H1 (cell line): ENCODE measurements around the gene SCAMP4. TPM values are rescaled to one million over a fixed set of nuclear protein-coding genes. Genes with fewer than 3 reads are reported as not detected.

Experiments
- CTCF ChIA-PET: fragments of 300-600 bp; sonication (Branson Sonifier 250); formaldehyde crosslinking; loops from one replicate; lab custom pipeline; 2021; ENCODE audit not compliant: partially characterized antibody; lab: Charles Lee
- POLR2A ChIA-PET: fragments of 300-600 bp; sonication (Branson Sonifier 250); formaldehyde crosslinking; loops from one replicate; lab custom pipeline; 2021; ENCODE audit warnings: inconsistent platforms; ENCODE audit not compliant: partially characterized antibody; lab: Charles Lee
- DNase-seq, 2 experiments: peaks; one replicate each; pipeline versions ENCODE4 v3.0.0 to v3.0.0-alpha.2; 2010 to 2022; ENCODE audit warnings: low spot score in 2 of 2, low read depth in 1 of 2, mixed read lengths in 1 of 2
- FAIRE-seq: peaks from 2 replicates; lab custom pipeline; 2011; peaks lifted over from hg19 to GRCh38; lab: Jason Lieb, UNC
- H2AFZ ChIP-seq: 2 replicates; pipeline ENCODE4 v1.8.1; 2012; ENCODE audit warnings: low read length, inconsistent platforms
- H2AK5ac ChIP-seq: 2 replicates; pipeline ENCODE4 v1.6.1; 2013; ENCODE audit warnings: low read depth, low read length
- H2BK120ac ChIP-seq: replicated peaks from 2 replicates; pipeline ENCODE3; 2013; ENCODE audit warnings: low read depth, low read length, inconsistent platforms
- H2BK12ac ChIP-seq: 2 replicates; pipeline ENCODE4 v1.6.1; 2013; ENCODE audit warnings: low read depth, low read length
- H2BK15ac ChIP-seq: 2 replicates; pipeline ENCODE4 v1.6.1; 2013; ENCODE audit warnings: low read length
- H2BK20ac ChIP-seq: 2 replicates; pipeline ENCODE4 v1.6.1; 2013; ENCODE audit warnings: low read length
- H2BK5ac ChIP-seq: 2 replicates; pipeline ENCODE4 v1.6.1; 2013; ENCODE audit warnings: low read depth, low read length
- H3K14ac ChIP-seq: 2 replicates; pipeline ENCODE4 v1.6.1; 2013; ENCODE audit warnings: inconsistent platforms; ENCODE audit not compliant: insufficient read length
- H3K18ac ChIP-seq: 2 replicates; pipeline ENCODE4 v1.6.1; 2013; ENCODE audit warnings: low read length; ENCODE audit errors: extremely low read depth
- H3K23ac ChIP-seq: 2 replicates; pipeline ENCODE4 v1.6.1; 2013; ENCODE audit warnings: inconsistent platforms; ENCODE audit not compliant: insufficient read length
- H3K23me2 ChIP-seq: 2 replicates; pipeline ENCODE4 v1.6.1; 2013; ENCODE audit warnings: low read depth, low read length
- H3K27ac ChIP-seq: 2 replicates; pipeline ENCODE4 v1.6.1; 2011; ENCODE audit warnings: low read depth, low read length, inconsistent platforms
- H3K27me3 ChIP-seq, 4 experiments: replicated peaks in 1 of 4; 1 replicate in 1 of 4; 2 replicates in 3 of 4; pipeline versions ENCODE4 v1.6.1 to v1.8.1; 2011 to 2013; ENCODE audit warnings: low read length in 3 of 4, mild to moderate bottlenecking in 3 of 4, inconsistent platforms in 2 of 4, mixed read lengths in 2 of 4, moderate library complexity in 1 of 4; ENCODE audit not compliant: control insufficient read depth in 3 of 4, insufficient read depth in 3 of 4; ENCODE audit errors: extremely low read depth in 1 of 4
- H3K36me3 ChIP-seq, 4 experiments: 2 replicates each; pipeline versions ENCODE4 v1.6.1 to v1.8.1; 2011 to 2013; ENCODE audit warnings: mild to moderate bottlenecking in 4 of 4, low read length in 3 of 4, moderate library complexity in 2 of 4, control low read depth in 1 of 4, inconsistent platforms in 1 of 4; ENCODE audit not compliant: insufficient read depth in 4 of 4, control insufficient read depth in 2 of 4
- H3K4ac ChIP-seq: replicated peaks from 2 replicates; pipeline ENCODE3; 2013; ENCODE audit warnings: low read length, low read depth, mixed read lengths, inconsistent platforms; ENCODE audit not compliant: insufficient read length
- H3K4me1 ChIP-seq, 4 experiments: replicated peaks in 1 of 4; 1 replicate in 1 of 4; 2 replicates in 3 of 4; pipeline versions ENCODE4 v1.6.1 to v1.8.1; 2011 to 2013; ENCODE audit warnings: low read length in 3 of 4, inconsistent platforms in 2 of 4, mixed read lengths in 1 of 4; ENCODE audit not compliant: insufficient read depth in 4 of 4, control insufficient read depth in 3 of 4
- H3K4me2 ChIP-seq, 2 experiments: 2 replicates each; pipeline versions ENCODE4 v1.6.1 to v1.8.1; 2011 to 2013; ENCODE audit warnings: low read depth in 2 of 2, low read length in 2 of 2, control low read depth in 1 of 2, inconsistent platforms in 1 of 2, mild to moderate bottlenecking in 1 of 2; ENCODE audit not compliant: insufficient read depth in 1 of 2
- H3K4me3 ChIP-seq, 4 experiments: fragments of 200-600, 300-600 bp in 1 of 4; sonication (generic), shearing (Covaris generic), sonication (Bioruptor Twin) in 1 of 4; 2 replicates each; pipeline versions ENCODE4 v1.5.1 to v1.8.1; 2011 to 2016; ENCODE audit warnings: low read length in 4 of 4, low read depth in 3 of 4, control low read depth in 2 of 4, inconsistent platforms in 2 of 4, mild to moderate bottlenecking in 2 of 4, mixed read lengths in 1 of 4, moderate library complexity in 1 of 4; ENCODE audit not compliant: insufficient read depth in 2 of 4; ENCODE audit errors: extremely low read depth in 1 of 4
- H3K56ac ChIP-seq: replicated peaks from 2 replicates; pipeline ENCODE3; 2013; ENCODE audit warnings: low read depth, mild to moderate bottlenecking, mixed read lengths, low read length, inconsistent platforms; ENCODE audit not compliant: insufficient read length
- H3K79me1 ChIP-seq: 2 replicates; pipeline ENCODE4 v1.6.1; 2013; ENCODE audit warnings: low read depth, low read length, control low read depth
- H3K79me2 ChIP-seq, 2 experiments: 2 replicates each; pipeline versions ENCODE4 v1.6.1 to v1.8.1; 2012 to 2013; ENCODE audit warnings: low read length in 2 of 2, mild to moderate bottlenecking in 2 of 2, inconsistent platforms in 1 of 2; ENCODE audit not compliant: insufficient read depth in 2 of 2, control insufficient read depth in 1 of 2
- H3K9ac ChIP-seq, 4 experiments: replicated peaks in 1 of 4; 1 replicate in 1 of 4; 2 replicates in 3 of 4; pipeline versions ENCODE4 v1.6.1 to v1.8.1; 2011 to 2013; ENCODE audit warnings: low read depth in 3 of 4, low read length in 3 of 4, control low read depth in 2 of 4, mild to moderate bottlenecking in 2 of 4, moderate library complexity in 2 of 4, inconsistent platforms in 1 of 4; ENCODE audit errors: extremely low read depth in 1 of 4
- H3K9me3 ChIP-seq, 2 experiments: 2 replicates each; pipeline versions ENCODE4 v1.6.1 to v1.8.1; 2012 to 2013; ENCODE audit warnings: mild to moderate bottlenecking in 2 of 2, moderate library complexity in 2 of 2, control low read depth in 1 of 2, inconsistent platforms in 1 of 2, low read depth in 1 of 2, low read length in 1 of 2, mixed read lengths in 1 of 2; ENCODE audit not compliant: insufficient read depth in 2 of 2
- H4K20me1 ChIP-seq, 2 experiments: replicated peaks in 1 of 2; 2 replicates each; pipeline versions ENCODE3 to v1.8.1; 2011 to 2013; ENCODE audit warnings: inconsistent platforms in 2 of 2, low read length in 2 of 2, mild to moderate bottlenecking in 1 of 2; ENCODE audit not compliant: insufficient read depth in 2 of 2, control insufficient read depth in 1 of 2
- H4K5ac ChIP-seq: 2 replicates; pipeline ENCODE4 v1.6.1; 2013; ENCODE audit warnings: low read length, low read depth, mixed read lengths, inconsistent platforms; ENCODE audit not compliant: insufficient read length
- H4K8ac ChIP-seq: 2 replicates; pipeline ENCODE4 v1.8.0; 2013; ENCODE audit warnings: mild to moderate bottlenecking, moderate library complexity, low read length, inconsistent platforms; ENCODE audit not compliant: insufficient read depth; ENCODE audit errors: extremely low read depth
- H4K91ac ChIP-seq: replicated peaks from 2 replicates; pipeline ENCODE3; 2013; ENCODE audit warnings: low read length, mixed read lengths, inconsistent platforms; ENCODE audit not compliant: insufficient read length
- POLR2AphosphoS5 ChIP-seq: IDR thresholded peaks from 2 replicates; pipeline ENCODE4 v1.6.1; 2011; ENCODE audit warnings: low read depth, low read length
- SIRT6 ChIP-seq: IDR thresholded peaks from one replicate; pipeline ENCODE4 v1.7.1; 2012; ENCODE audit warnings: low read length, inconsistent platforms
- WGBS, 2 experiments: shearing (Covaris generic) in 1 of 2; methylation state at CpG; one replicate each; pipeline versions ENCODE4 v1.1.6 to v1.1.7; 2013 to 2015; ENCODE audit warnings: low lambda C conversion rate in 2 of 2, mixed read lengths in 2 of 2, inconsistent platforms in 1 of 2, low coverage in 1 of 2, missing lambda C conversion rate in 1 of 2; ENCODE audit not compliant: insufficient replicate concordance in 2 of 2, insufficient coverage in 1 of 2, insufficient read length in 1 of 2; ENCODE audit errors: extremely low coverage in 1 of 2, missing lambda C conversion rate in 1 of 2; 5-methylcytosine and 5-hydroxymethylcytosine counted together
- polyA plus RNA-seq, 7 experiments: library from polyadenylated mRNA; depleted of rRNA in 3 of 7; stranded (reverse) in 5 of 7; unstranded in 2 of 7; fragments of >200 nt in 5 of 7; fragments of 200-250 nt in 2 of 7; gene quantifications; 1 replicate in 5 of 7; 2 replicates in 1 of 7; 4 replicates in 1 of 7; pipeline versions ENCODE4 v1.2.1 to v1.2.3, GENCODE V29; 2011 to 2013; ENCODE audit warnings: missing spikeins in 2 of 7, mixed read lengths in 2 of 7
- total RNA-seq: library from RNA; stranded (reverse); fragmentation: NEBNext Ultra II Directional; extraction: Animal tissue kit (Norgen Biotek cat#: 25700); gene quantifications from 2 replicates; pipeline ENCODE4 v1.2.1, GENCODE V29; 2021

Gene SCAMP4
- total and polyA plus RNA-seq, 2 of the 8 experiments (the other 6 are each of a cell fraction or from before 2014, with no cell fraction given), result 17.1 to 61.4 TPM

- H3K23ac ChIP-seq, result no peak overlapping the region
- peaks cover 0 to 8% (median 5%) of the 10 kb centered on the region in 4 experiments; a peak in 3 of 7 replicates for H3K4me1 ChIP-seq
- H4K5ac ChIP-seq, result no peak overlapping the region
- H3K27me3 ChIP-seq, result peaks cover 0 to 6% (median 2%) of the 10 kb centered on the region in 4 experiments; a peak in 5 of 7 replicates
- no peaks in the 10 kb centered on the region for H3K9me3 ChIP-seq
- 0 out of 2 replicates have a peak, but pooled peaks cover 2% of the 10 kb centered on the region for H3K79me1 ChIP-seq
- no peak overlapping the region for H2BK15ac ChIP-seq
- 86% methylated on average over 8 of the region's 8 CpGs; no CpG with 5 or more reads in 1 of the 2 experiments for WGBS, 2 experiments
- no peak overlapping the region for H3K27ac ChIP-seq
- no peak overlapping the region for H2AK5ac ChIP-seq
- H3K9ac ChIP-seq, result 0 out of 7 replicates have a peak overlapping the region, but pooled peaks of 1 of the 4 experiments have one; percentile 11
- H3K18ac ChIP-seq, result no peak overlapping the region
- no peak overlapping the region for H2BK20ac ChIP-seq
- H4K20me1 ChIP-seq, result peaks cover 4 to 13% of the 10 kb centered on the region in 2 experiments
- H3K4ac ChIP-seq, result no peak overlapping the region
- ChIA-PET CTCF (interaction anchor here (0.5 to 2.6 kb wide), 11 partner anchors 9 to 412 kb away, joined by 3 to 9 read pairs (median 4); no protein-coding TSS in a partner anchor), POLR2A (interaction anchor here (1.0 to 2.5 kb wide), 3 partner anchors 9 to 61 kb away, joined by 3 to 13 read pairs (median 4); no protein-coding TSS in a partner anchor)
- H3K4me2 ChIP-seq, result no peak overlapping the region
- no peak overlapping the region for H4K91ac ChIP-seq
- peaks cover 5 to 8% of the 10 kb centered on the region in 2 experiments; a peak in 2 of 4 replicates for H3K79me2 ChIP-seq
- FAIRE-seq, result no peak
- no peak overlapping the region for H3K56ac ChIP-seq
- peaks cover 2% of the 10 kb centered on the region; the same call in 1 of the 2 replicates for H3K23me2 ChIP-seq
- no peaks in the 10 kb centered on the region for H3K36me3 ChIP-seq
- H2AFZ ChIP-seq, result no peak overlapping the region
- H2BK5ac ChIP-seq, result no peak overlapping the region
- DNase-seq, result no peak
- H3K4me3 ChIP-seq, result no peak overlapping the region
- no peak for TF ChIP-seq SIRT6
- TF ChIP-seq POLR2AphosphoS5, result 0 out of 2 replicates have a peak, but pooled peaks have one; percentile 4
- no peak overlapping the region for H4K8ac ChIP-seq
- no peak overlapping the region for H3K14ac ChIP-seq
- no peak overlapping the region for H2BK12ac ChIP-seq
- no peak overlapping the region for H2BK120ac ChIP-seq
These were observed 38.4 kb upstream of the SCAMP4 start for GRCh38 chr19:1866693-1867348.
